Naive thymus-derived CD4-positive, alpha-beta T cell (primary cell): ENCODE results near the gene MBNL2. TPM values are rescaled to one million over a fixed set of nuclear protein-coding genes. Genes with fewer than 3 reads are reported as not detected.

Source experiments
- ATAC-seq: fragments of 150-1000 bp; cut with Tn5 transposase; 2 replicates; pipeline ENCODE4 v1.10.0; 2021; ENCODE audit warnings: mild to moderate bottlenecking, moderate library complexity
- CTCF ChIA-PET: fragments of 350-600 bp; sonication (Branson Sonifier 250); formaldehyde crosslinking; loops from one replicate; lab custom pipeline; 2021; ENCODE audit warnings: antibody characterized with exemption; lab: Charles Lee
- POLR2A ChIA-PET: fragments of 350-600 bp; sonication (Branson Sonifier 250); formaldehyde crosslinking; loops from one replicate; lab custom pipeline; 2021; ENCODE audit warnings: antibody characterized with exemption, inconsistent platforms; lab: Charles Lee
- DNase-seq, 9 donors: peaks; one replicate each; pipeline versions ENCODE4 v3.0.0 to v3.0.0-alpha.2; 2020 to 2022; ENCODE audit warnings: mixed read lengths in 1 of 9
- H3K27ac ChIP-seq: one replicate; pipeline ENCODE4 v1.7.0; 2013; ENCODE audit warnings: mild to moderate bottlenecking, low read depth, low read length, moderate library complexity
- H3K27me3 ChIP-seq, 2 donors: one replicate each; pipeline ENCODE4 v1.7.0; 2013; ENCODE audit warnings: low read length in 2 of 2, mild to moderate bottlenecking in 2 of 2, moderate library complexity in 2 of 2; ENCODE audit not compliant: control insufficient read depth in 2 of 2, insufficient read depth in 2 of 2
- H3K36me3 ChIP-seq, 3 experiments: 1 replicate in 2 of 3; 2 replicates in 1 of 3; pipeline ENCODE4 v1.7.0; 2013; ENCODE audit warnings: low read length in 3 of 3, mild to moderate bottlenecking in 3 of 3, moderate library complexity in 1 of 3; ENCODE audit not compliant: insufficient read depth in 3 of 3, control insufficient read depth in 2 of 3
- H3K4me1 ChIP-seq, 2 donors: one replicate each; pipeline ENCODE4 v1.7.0; 2013; ENCODE audit warnings: low read length in 2 of 2, mild to moderate bottlenecking in 2 of 2, moderate library complexity in 1 of 2; ENCODE audit not compliant: control insufficient read depth in 2 of 2, insufficient read depth in 2 of 2
- H3K4me3 ChIP-seq: 2 replicates; pipeline ENCODE4 v1.7.0; 2013; ENCODE audit warnings: mild to moderate bottlenecking, low read length
- H3K9me3 ChIP-seq, 3 experiments: 1 replicate in 2 of 3; 2 replicates in 1 of 3; pipeline ENCODE4 v1.7.0; 2013; ENCODE audit warnings: low read length in 3 of 3; ENCODE audit not compliant: control insufficient read depth in 2 of 3
- H3K27ac Mint-ChIP-seq, 9 donors: one replicate each; pipeline ENCODE4 v1.8.0; 2020 to 2022; ENCODE audit warnings: mixed read lengths in 9 of 9, mild to moderate bottlenecking in 8 of 9, moderate library complexity in 5 of 9, inconsistent platforms in 2 of 9
- H3K27me3 Mint-ChIP-seq, 5 donors: one replicate each; pipeline ENCODE4 v1.8.0; 2021 to 2022; ENCODE audit warnings: mixed read lengths in 5 of 5, mild to moderate bottlenecking in 1 of 5
- H3K36me3 Mint-ChIP-seq, 5 donors: one replicate each; pipeline ENCODE4 v1.8.0; 2020 to 2022; ENCODE audit warnings: mixed read lengths in 5 of 5, mild to moderate bottlenecking in 3 of 5, inconsistent platforms in 1 of 5
- H3K4me1 Mint-ChIP-seq, 7 donors: one replicate each; pipeline ENCODE4 v1.8.0; 2020 to 2022; ENCODE audit warnings: mixed read lengths in 7 of 7, mild to moderate bottlenecking in 3 of 7, inconsistent platforms in 1 of 7
- H3K4me3 Mint-ChIP-seq, 10 donors: one replicate each; pipeline ENCODE4 v1.8.0; 2020 to 2022; ENCODE audit warnings: mild to moderate bottlenecking in 10 of 10, mixed read lengths in 10 of 10, moderate library complexity in 6 of 10, inconsistent platforms in 2 of 10
- H3K9me3 Mint-ChIP-seq, 11 donors: one replicate each; pipeline ENCODE4 v1.8.0; 2020 to 2022; ENCODE audit warnings: mixed read lengths in 11 of 11, mild to moderate bottlenecking in 4 of 11, inconsistent platforms in 1 of 11, moderate library complexity in 1 of 11
- intact Hi-C, 2 donors: fragments of 100-400 bp; cut with micrococcal nuclease; formaldehyde crosslinking; loops; one replicate each; pipeline ENCODE4 v1.15.1; 2023
- polyA plus RNA-seq, 2 donors: library from polyadenylated mRNA; unstranded; fragments of 300-500 nt; fragmentation: Illumina TruSeq; gene quantifications; one replicate each; pipeline ENCODE4 v1.2.3, GENCODE V29; 2021
- total RNA-seq, 6 experiments: library from RNA in 5 of 6; stranded (reverse) in 5 of 6; gene quantifications; 1 replicate in 5 of 6; 2 replicates in 1 of 6; pipeline ENCODE4 v1.2.3 and lab custom pipeline; 2021 to 2026

MBNL2 gene
- total and polyA plus RNA-seq, 7 experiments from 2014 or later: 13.4 to 28.6 (median 23.3) TPM

DNA sequence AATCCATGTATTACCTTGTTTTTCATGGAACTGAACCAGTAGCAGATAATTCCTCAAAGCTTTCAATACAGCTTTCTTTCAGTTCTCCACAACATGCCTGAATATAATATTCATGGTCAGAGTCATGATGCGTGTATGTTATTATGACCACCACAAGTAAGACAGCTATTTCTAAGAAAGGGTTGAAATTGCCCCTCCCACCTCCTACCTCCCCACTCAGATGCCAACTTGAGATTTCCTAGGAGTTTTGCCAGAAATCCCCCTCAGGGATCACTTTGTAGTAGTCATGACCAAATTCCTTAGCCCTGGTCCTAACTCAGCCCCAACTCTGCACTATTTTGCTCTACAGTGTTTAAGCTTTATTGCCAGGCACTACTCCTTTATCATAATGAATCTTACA is 141.9 kb downstream of the MBNL2 start:
- H3K9me3 ChIP-seq: no peaks in the 10 kb centered on the region
- Mint-ChIP-seq H3K27me3 (no peaks in the 10 kb centered on the region), H3K27ac (no peak overlapping the region), H3K36me3 (peaks cover 6 to 59% (median 42%) of the 10 kb centered on the region in 5 donors), H3K4me3 (no peak overlapping the region), H3K9me3 (no peaks in the 10 kb centered on the region), H3K4me1 (peaks cover 5 to 21% (median 13%) of the 10 kb centered on the region in 7 donors)
- no peaks in the 10 kb centered on the region for H3K27me3 ChIP-seq
- peaks cover 0 to 13% (median 5%) of the 10 kb centered on the region in 3 experiments for H3K36me3 ChIP-seq
- no peak for ATAC-seq
- no peak overlapping the region for H3K4me3 ChIP-seq
- POLR2A ChIA-PET: no interaction called here
- CTCF ChIA-PET: interaction anchor here (1.3 to 1.9 kb wide), 2 partner anchors 12 to 254 kb away, joined by 3 to 8 read pairs; no protein-coding TSS in a partner anchor
- intact Hi-C loops: no loop called here
- no peak overlapping the region for H3K27ac ChIP-seq
- H3K4me1 ChIP-seq: peaks cover 6% of the 10 kb centered on the region in 2 donors
- no peak for DNase-seq

DNA sequence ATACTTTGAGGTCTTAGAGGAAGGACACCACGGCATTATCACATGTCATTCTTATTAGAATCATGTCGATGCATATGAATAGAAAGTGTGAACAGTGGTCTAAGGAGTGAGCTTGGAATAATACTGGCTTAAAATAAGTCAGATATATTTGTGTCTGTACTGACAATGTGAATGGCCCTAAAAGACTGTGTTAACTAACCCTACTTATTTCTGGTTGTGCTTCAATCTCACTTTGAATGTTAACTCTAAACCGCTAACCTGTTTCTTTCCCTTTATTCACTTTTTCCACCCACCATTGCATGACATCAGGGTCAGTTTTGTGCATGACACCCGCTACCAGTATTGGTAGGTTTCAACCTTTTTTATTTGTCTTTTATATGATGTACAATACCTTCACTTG is 142.7 kb downstream of the MBNL2 start:
- Histone ChIP-seq H3K36me3 (peaks cover 0 to 13% (median 5%) of the 10 kb centered on the region in 3 experiments), H3K4me1 (peaks cover 6 to 7% of the 10 kb centered on the region in 2 donors), H3K27ac (no peak overlapping the region), H3K9me3 (no peaks in the 10 kb centered on the region), H3K4me3 (no peak overlapping the region), H3K27me3 (no peaks in the 10 kb centered on the region)
- ATAC-seq (no peak), DNase-seq (no peak)
- intact Hi-C loops: no loop called here
- ChIA-PET POLR2A (no interaction called here), CTCF (interaction anchor here (1.9 kb wide), 1 partner anchor 255 kb away, joined by 8 read pairs; no protein-coding TSS in a partner anchor)
- Mint-ChIP-seq H3K27me3 (no peaks in the 10 kb centered on the region), H3K4me3 (no peak overlapping the region), H3K9me3 (no peaks in the 10 kb centered on the region), H3K36me3 (peaks cover 6 to 59% (median 42%) of the 10 kb centered on the region in 5 donors), H3K4me1 (peaks cover 9 to 28% (median 19%) of the 10 kb centered on the region in 7 donors), H3K27ac (no peak overlapping the region)

DNA sequence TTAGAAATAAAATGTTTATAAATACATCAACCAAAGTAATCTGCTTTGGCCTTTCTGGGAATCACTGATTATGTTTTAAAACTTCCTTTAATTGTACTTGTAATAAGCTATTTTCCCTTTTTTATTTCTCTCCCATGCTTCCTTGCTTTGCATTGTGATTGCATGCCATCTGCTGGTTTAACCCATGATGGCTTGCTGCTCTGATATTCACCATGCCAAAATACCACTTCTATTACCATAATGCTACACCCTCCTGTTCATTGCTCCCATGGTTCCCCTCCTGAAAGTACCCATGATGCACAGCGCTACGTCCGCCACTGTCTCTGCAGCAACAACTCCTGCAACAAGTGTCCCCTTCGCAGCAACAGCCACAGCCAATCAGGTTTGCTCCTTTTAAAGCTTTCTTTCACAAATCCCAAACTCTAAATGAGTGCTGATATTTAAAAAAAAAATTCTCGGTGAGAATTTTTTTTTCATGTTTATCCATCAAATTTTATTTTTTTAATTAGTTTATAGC is 144.1 kb downstream of the MBNL2 start:
- Mint-ChIP-seq H3K27me3 (no peaks in the 10 kb centered on the region), H3K4me1 (peaks cover 9 to 28% (median 19%) of the 10 kb centered on the region in 7 donors), H3K27ac (no peak overlapping the region), H3K9me3 (no peaks in the 10 kb centered on the region), H3K36me3 (peaks cover 5 to 56% (median 38%) of the 10 kb centered on the region in 5 donors), H3K4me3 (no peak overlapping the region)
- ATAC-seq (no peak), DNase-seq (no peak)
- intact Hi-C loops: no loop called here
- no peak overlapping the region for H3K27ac ChIP-seq
- H3K4me1 ChIP-seq: peaks cover 6 to 7% of the 10 kb centered on the region in 2 donors
- ChIA-PET CTCF (interaction anchor here (0.6 kb wide), 1 partner anchor 125 kb away, joined by 4 read pairs; no protein-coding TSS in a partner anchor), POLR2A (no interaction called here)
- H3K4me3 ChIP-seq: no peak overlapping the region
- H3K9me3 ChIP-seq: no peaks in the 10 kb centered on the region
- H3K27me3 ChIP-seq: no peaks in the 10 kb centered on the region
- peaks cover 0 to 13% (median 5%) of the 10 kb centered on the region in 3 experiments for H3K36me3 ChIP-seq

DNA sequence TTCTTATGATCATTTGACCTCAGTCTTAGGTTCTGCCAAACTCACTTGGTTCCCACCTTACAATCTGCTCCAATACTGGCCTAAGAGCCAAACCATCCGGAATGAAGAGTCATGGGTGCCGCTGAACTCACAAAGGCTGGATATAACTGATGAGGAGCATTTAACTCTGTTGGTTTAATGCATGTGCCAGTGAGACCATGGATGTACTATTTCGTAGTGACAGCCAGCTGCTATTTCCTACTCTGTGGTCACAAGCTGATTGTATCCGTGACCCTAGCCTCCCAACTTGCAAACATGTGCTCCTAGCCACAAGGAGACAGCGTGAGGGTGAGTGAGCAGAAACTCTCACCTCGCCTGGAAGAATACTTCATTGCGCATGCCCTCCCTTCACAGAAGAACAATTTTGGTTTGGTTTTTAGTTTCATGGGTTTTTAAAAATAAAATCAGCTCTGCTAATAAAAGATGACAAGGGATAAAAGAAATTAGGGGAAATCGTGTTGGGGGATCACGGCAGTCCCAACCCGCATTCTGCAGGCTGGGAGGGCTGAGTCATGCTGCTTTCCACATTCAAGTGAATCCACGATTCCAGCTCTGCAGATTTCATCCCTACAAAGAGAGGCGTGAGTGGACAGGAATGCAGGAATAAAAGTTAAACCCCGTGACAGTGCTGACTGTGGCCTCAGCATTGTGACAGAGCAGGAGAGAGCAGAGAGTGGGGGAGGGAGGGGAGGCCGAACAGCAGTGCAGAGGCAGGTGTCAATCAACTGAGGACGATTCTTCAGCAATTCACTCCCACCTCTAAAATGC is 145.1 kb downstream of the MBNL2 start:
- H3K4me3 Mint-ChIP-seq: peak overlapping the region in 7 of 10 donors; percentile 12 to 49 (median 37)

DNA sequence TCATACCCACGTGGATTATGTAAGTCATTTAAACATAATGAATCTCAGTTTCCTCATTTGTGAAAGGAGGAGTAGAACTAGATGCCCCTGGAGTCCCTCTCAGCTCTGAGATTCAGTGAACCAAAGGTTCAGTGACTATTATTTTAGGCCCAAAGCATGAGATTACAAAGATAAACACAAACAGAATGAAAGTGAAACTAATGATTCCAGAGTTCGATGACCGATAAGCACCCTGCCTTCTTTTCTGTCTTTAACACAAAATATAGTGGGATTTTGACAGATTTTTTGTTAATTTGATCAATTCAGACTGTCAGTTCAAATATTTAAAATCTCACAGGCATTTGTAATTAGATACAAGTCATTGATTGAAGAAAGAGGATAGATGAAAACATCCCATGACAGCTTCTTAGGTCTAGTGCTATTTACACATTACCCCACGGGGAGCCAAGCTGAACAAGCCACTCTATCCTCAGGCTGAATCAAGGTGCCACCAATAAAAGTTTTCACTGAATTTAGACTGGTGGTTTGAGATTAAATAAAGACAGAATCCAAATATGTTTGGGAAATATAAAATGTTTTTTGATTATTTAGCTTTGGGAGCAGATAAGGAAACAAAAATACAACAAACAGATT is 147.2 kb downstream of the MBNL2 start:
- intact Hi-C loops: loop anchor here in 1 of 2 donors (2.0 kb wide), 1 partner anchor 63 kb away; no protein-coding TSS in a partner anchor
- POLR2A ChIA-PET: interaction anchor here (1.0 to 1.2 kb wide), 3 partner anchors 10 to 64 kb away, joined by 3 to 4 read pairs (median 4); no protein-coding TSS in a partner anchor
- Mint-ChIP-seq H3K4me3 (peak overlapping the region; percentile 76 to 94 (median 86)), H3K9me3 (no peaks in the 10 kb centered on the region), H3K27ac (peak overlapping the region; percentile 72 to 96 (median 82)), H3K4me1 (peaks cover 9 to 28% (median 19%) of the 10 kb centered on the region in 7 donors), H3K36me3 (peaks cover 2 to 35% (median 29%) of the 10 kb centered on the region in 5 donors), H3K27me3 (no peaks in the 10 kb centered on the region)
- no peaks in the 10 kb centered on the region for H3K27me3 ChIP-seq
- peaks cover 0 to 5% (median 4%) of the 10 kb centered on the region in 3 experiments for H3K36me3 ChIP-seq
- peak overlapping the region; percentile 20 for H3K27ac ChIP-seq
- DNase-seq: peak in 3 of 9 donors; percentile 1 to 21 (median 6)
- peak; percentile 52 for ATAC-seq
- no peaks in the 10 kb centered on the region for H3K9me3 ChIP-seq
- H3K4me3 ChIP-seq: peak overlapping the region; percentile 51
- peaks cover 6 to 7% of the 10 kb centered on the region in 2 donors for H3K4me1 ChIP-seq
- CTCF ChIA-PET: interaction anchor here (0.9 to 1.8 kb wide), 2 partner anchors 258 to 260 kb away, joined by 3 to 9 read pairs; no protein-coding TSS in a partner anchor

More for the DNA sequence above, 145.1 kb downstream of the MBNL2 start:
- Histone ChIP-seq H3K4me1 (peaks cover 6 to 7% of the 10 kb centered on the region in 2 donors), H3K9me3 (no peaks in the 10 kb centered on the region), H3K27me3 (no peaks in the 10 kb centered on the region), H3K27ac (no peak overlapping the region), H3K4me3 (no peak overlapping the region), H3K36me3 (peaks cover 0 to 13% (median 5%) of the 10 kb centered on the region in 3 experiments)
- H3K27ac Mint-ChIP-seq: no peak overlapping the region
- CTCF ChIA-PET: interaction anchor here (0.6 to 1.0 kb wide), 4 partner anchors 23 to 258 kb away, joined by 3 to 5 read pairs (median 4); no protein-coding TSS in a partner anchor
- DNase-seq (no peak), ATAC-seq (peak; percentile 48)
- intact Hi-C loops: no loop called here
- no peaks in the 10 kb centered on the region for H3K27me3 Mint-ChIP-seq
- no peaks in the 10 kb centered on the region for H3K9me3 Mint-ChIP-seq
- H3K36me3 Mint-ChIP-seq: peaks cover 2 to 57% (median 36%) of the 10 kb centered on the region in 5 donors
- H3K4me1 Mint-ChIP-seq: peaks cover 9 to 28% (median 19%) of the 10 kb centered on the region in 7 donors
- POLR2A ChIA-PET: interaction anchor here (0.8 kb wide), 1 partner anchor 66 kb away, joined by 3 read pairs; no protein-coding TSS in a partner anchor

DNA sequence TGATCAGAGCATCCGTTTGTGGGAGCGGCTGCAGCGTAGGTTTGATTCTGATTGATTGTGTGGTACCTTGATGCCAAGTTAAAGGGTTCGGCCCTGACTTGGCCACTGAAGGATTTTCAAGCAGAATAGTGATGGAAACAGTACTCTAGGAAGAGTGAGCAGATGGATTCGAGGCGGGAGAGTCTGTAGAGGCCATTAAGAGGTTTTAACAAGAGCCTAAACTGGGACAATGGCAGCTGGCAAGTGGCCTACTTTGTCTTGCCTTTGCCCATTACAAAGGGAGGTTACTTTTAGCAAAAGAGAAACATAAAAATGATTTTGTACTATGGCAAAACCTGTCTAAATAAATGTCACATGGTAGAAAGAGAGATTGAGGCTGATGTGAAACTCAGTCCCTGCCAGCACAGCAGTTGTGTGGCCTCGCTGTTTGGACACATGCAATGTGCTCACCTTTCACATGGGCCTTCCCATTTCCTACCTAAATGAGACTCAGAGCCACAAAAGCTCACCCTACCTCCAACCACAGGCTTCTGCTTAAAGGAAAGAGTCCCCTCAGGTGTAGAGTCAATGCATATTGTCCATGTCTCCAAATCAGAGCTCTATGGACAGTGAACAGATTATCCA is 149.5 kb downstream of the MBNL2 start:
- H3K27me3 Mint-ChIP-seq: no peaks in the 10 kb centered on the region
- intact Hi-C loops: no loop called here
- no peak for ATAC-seq
- peaks cover 2 to 44% (median 28%) of the 10 kb centered on the region in 5 donors for H3K36me3 Mint-ChIP-seq
- ChIA-PET POLR2A (no interaction called here), CTCF (no interaction called here)
- Histone ChIP-seq H3K4me3 (no peak overlapping the region), H3K27ac (no peak overlapping the region), H3K9me3 (no peaks in the 10 kb centered on the region), H3K36me3 (peaks cover 0 to 7% (median 0%) of the 10 kb centered on the region in 3 experiments), H3K4me1 (peaks cover 6 to 7% of the 10 kb centered on the region in 2 donors), H3K27me3 (no peaks in the 10 kb centered on the region)
- no peak overlapping the region for H3K27ac Mint-ChIP-seq
- no peaks in the 10 kb centered on the region for H3K9me3 Mint-ChIP-seq
- H3K4me3 Mint-ChIP-seq: no peak overlapping the region
- peaks cover 9 to 28% (median 19%) of the 10 kb centered on the region in 7 donors for H3K4me1 Mint-ChIP-seq
- DNase-seq: no peak
